Measurements from ENCODE around the gene CSRP3.

The CSRP3 gene

DNA sequence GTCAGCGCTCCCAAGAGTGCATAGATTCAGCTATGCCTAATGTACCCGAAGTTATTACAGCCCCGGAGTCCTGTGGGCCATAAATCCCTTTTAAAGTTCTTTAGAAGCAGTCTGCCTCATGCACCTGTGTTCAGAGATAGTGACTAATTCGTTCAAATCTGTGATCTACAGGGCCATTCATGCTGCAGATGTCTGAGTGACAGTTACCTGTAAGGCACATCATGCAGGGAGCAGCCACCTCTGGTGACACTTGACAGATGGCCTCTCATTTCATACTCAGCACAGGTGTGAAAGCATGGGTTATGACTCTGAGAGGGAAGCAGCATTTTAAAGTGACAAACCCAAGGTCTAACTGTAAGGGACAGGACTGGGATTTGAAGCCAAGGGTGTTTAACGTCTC lies 41.4 kb upstream of the CSRP3 start:
- Histone ChIP-seq H3K36me3 (ENCODE audit: control insufficient read depth in 4 of 4, insufficient read depth in 4 of 4, low read length in 3 of 4) (peaks cover 0 to 3% (median 0%) of the 10 kb centered on the region in 4 experiments), H3K27me3 (replicated peaks in 2 of 5; ENCODE audit: control insufficient read depth in 4 of 5, insufficient read depth in 5 of 5, low read length in 4 of 5) (peaks cover 0 to 15% (median 9%) of the 10 kb centered on the region in 5 experiments), H3K27ac (ENCODE audit: insufficient read depth in 1 of 2, low read depth in 1 of 2, low read length in 2 of 2, poor library complexity in 1 of 2, severe bottlenecking in 2 of 2) (no peak overlapping the region), H3K4me3 (ENCODE audit: control insufficient read depth in 1 of 7, extremely low read depth in 1 of 7, insufficient read depth in 4 of 7, low read depth in 2 of 7, low read length in 6 of 7) (no peak overlapping the region), H3K9me3 (ENCODE audit: control extremely low read depth in 1 of 5, control insufficient read depth in 4 of 5, insufficient read depth in 2 of 5, low read depth in 1 of 5, low read length in 4 of 5) (no peaks in the 10 kb centered on the region), H3K4me1 (ENCODE audit: control extremely low read depth in 1 of 4, control insufficient read depth in 4 of 4, insufficient read depth in 4 of 4, low read length in 3 of 4) (peaks cover 2 to 42% (median 24%) of the 10 kb centered on the region in 4 experiments)
- WGBS (ENCODE audit: insufficient coverage), result 87% methylated on average over 5 of the region's 5 CpGs
- DNase-seq, result no peak
- POLR2A ChIA-PET, result no interaction called here
- CTCF ChIA-PET, result interaction anchor here (1.0 to 1.2 kb wide), 2 partner anchors 13 to 45 kb away, joined by 3 read pairs; no protein-coding TSS in a partner anchor

DNA sequence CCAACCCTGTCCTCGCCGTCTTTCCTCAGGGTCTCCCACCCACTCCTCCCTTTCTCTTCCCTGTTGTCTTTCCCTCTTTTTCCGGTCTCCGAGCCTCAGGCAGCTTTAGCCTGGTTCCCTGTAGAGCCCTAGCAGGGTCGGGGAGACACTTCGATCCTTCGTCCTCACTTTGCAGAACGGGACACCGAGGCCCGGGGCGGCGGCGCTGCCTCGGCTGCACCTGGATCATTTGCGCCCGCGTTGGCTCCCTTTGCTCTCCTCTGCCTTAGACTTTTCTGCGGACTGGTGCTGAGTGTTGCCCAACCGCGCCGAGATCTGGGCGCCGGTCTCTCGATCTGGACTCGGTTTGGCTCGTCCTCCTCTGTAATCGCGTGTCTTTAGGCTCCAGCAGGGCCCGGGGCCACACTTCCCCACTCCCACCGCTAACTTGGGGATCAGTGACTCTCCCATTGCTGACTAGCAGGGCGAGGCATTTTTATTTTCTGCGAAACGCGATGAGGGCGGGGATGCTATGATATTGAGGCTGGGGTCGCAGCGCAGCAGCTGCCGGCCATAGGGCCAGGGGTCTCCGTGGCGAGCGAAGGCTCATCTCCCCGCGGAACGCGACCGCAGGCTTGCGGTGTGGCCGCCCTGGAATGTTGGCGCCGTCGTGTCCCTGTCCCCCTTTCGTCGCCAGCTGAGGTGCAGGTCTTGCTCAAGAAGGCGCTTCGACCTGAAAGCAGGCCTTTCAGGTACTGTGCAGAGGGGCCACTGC lies 40.6 kb upstream of the CSRP3 start:
- H3K4me1 ChIP-seq (ENCODE audit: control extremely low read depth in 1 of 4, control insufficient read depth in 4 of 4, insufficient read depth in 4 of 4, low read length in 3 of 4), result peaks cover 2 to 42% (median 24%) of the 10 kb centered on the region in 4 experiments
- no peaks in the 10 kb centered on the region for H3K9me3 ChIP-seq (ENCODE audit: control extremely low read depth in 1 of 5, control insufficient read depth in 4 of 5, insufficient read depth in 2 of 5, low read depth in 1 of 5, low read length in 4 of 5)
- WGBS (ENCODE audit: insufficient coverage), result 17% methylated on average over 55 of the region's 55 CpGs
- DNase-seq, result no peak
- no peak overlapping the region for H3K27ac ChIP-seq (ENCODE audit: insufficient read depth in 1 of 2, low read depth in 1 of 2, low read length in 2 of 2, poor library complexity in 1 of 2, severe bottlenecking in 2 of 2)
- ChIA-PET POLR2A (no interaction called here), CTCF (interaction anchor here (0.8 to 1.0 kb wide), 2 partner anchors 14 to 17 kb away, joined by 3 to 5 read pairs; no protein-coding TSS in a partner anchor)
- peak overlapping the region; percentile 61 to 97 (median 87) for H3K4me3 ChIP-seq (ENCODE audit: control insufficient read depth in 1 of 7, extremely low read depth in 1 of 7, insufficient read depth in 4 of 7, low read depth in 2 of 7, low read length in 6 of 7)
- H3K36me3 ChIP-seq (ENCODE audit: control insufficient read depth in 4 of 4, insufficient read depth in 4 of 4, low read length in 3 of 4), result peaks cover 0 to 8% (median 1%) of the 10 kb centered on the region in 4 experiments
- H3K27me3 ChIP-seq (replicated peaks in 2 of 5; ENCODE audit: control insufficient read depth in 4 of 5, insufficient read depth in 5 of 5, low read length in 4 of 5), result peaks cover 0 to 15% (median 9%) of the 10 kb centered on the region in 5 experiments

DNA sequence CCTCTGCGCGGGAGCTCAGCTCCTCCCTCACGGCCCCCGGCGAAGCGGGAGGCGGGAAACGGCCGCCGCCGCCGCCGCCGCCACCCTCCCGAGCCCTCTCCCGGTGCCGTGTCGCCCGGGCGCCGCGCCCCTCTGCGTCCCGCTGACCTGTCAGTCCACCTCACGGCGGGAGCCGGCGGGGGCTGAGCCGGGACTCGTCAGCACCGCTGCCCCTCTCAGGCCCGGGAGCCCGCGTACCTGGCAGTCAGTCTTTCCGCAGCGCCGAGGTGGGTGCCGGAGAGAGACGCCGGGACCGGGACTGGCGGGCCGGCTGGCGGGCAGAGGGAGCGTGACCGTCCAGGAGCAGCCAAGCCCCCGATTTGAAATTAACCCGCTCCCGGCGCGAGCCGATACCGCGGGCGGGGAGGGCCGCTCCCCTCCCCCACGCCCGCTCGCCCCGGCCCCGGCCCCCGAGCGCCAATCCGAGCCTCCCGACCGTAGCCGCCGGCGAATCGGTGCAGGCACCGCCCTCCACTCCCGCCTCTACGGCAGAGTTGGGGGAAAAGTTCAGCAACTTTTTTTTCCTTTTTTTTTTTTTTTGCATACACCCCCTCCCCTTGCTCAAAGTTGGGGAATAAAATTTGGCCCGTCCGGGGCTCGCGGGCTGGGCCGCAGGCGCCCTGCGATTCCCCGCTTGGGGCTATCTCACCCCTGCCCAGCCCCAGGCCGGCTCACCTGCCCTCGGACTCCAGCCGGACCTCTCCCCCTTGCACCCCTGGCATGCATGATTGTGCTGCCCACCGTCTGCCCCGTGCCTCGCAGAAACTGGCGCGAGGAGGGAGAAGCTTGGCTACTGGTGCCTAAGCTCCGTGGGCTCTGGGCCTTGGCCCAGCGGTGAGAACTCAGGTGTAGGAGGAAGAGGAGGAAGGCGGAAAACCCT lies 39.7 kb upstream of the CSRP3 start:
- Histone ChIP-seq H3K27me3 (replicated peaks in 2 of 5; ENCODE audit: control insufficient read depth in 4 of 5, insufficient read depth in 5 of 5, low read length in 4 of 5) (peaks cover 0 to 15% (median 9%) of the 10 kb centered on the region in 5 experiments), H3K4me3 (ENCODE audit: control insufficient read depth in 1 of 7, extremely low read depth in 1 of 7, insufficient read depth in 4 of 7, low read depth in 2 of 7, low read length in 6 of 7) (peak overlapping the region; percentile 61 to 97 (median 87)), H3K9me3 (ENCODE audit: control extremely low read depth in 1 of 5, control insufficient read depth in 4 of 5, insufficient read depth in 2 of 5, low read depth in 1 of 5, low read length in 4 of 5) (no peaks in the 10 kb centered on the region), H3K27ac (ENCODE audit: insufficient read depth in 1 of 2, low read depth in 1 of 2, low read length in 2 of 2, poor library complexity in 1 of 2, severe bottlenecking in 2 of 2) (no peak overlapping the region), H3K36me3 (ENCODE audit: control insufficient read depth in 4 of 4, insufficient read depth in 4 of 4, low read length in 3 of 4) (peaks cover 2 to 16% (median 5%) of the 10 kb centered on the region in 4 experiments), H3K4me1 (ENCODE audit: control extremely low read depth in 1 of 4, control insufficient read depth in 4 of 4, insufficient read depth in 4 of 4, low read length in 3 of 4) (peaks cover 2 to 42% (median 24%) of the 10 kb centered on the region in 4 experiments)
- peak in 1 of 3 donors; percentile 24 for DNase-seq
- CTCF ChIA-PET, result interaction anchor here (0.8 kb wide), 1 partner anchor 18 kb away, joined by 5 read pairs; no protein-coding TSS in a partner anchor
- POLR2A ChIA-PET, result no interaction called here
- WGBS (ENCODE audit: insufficient coverage), result under 1% methylated on average over 44 of the region's 92 CpGs

DNA sequence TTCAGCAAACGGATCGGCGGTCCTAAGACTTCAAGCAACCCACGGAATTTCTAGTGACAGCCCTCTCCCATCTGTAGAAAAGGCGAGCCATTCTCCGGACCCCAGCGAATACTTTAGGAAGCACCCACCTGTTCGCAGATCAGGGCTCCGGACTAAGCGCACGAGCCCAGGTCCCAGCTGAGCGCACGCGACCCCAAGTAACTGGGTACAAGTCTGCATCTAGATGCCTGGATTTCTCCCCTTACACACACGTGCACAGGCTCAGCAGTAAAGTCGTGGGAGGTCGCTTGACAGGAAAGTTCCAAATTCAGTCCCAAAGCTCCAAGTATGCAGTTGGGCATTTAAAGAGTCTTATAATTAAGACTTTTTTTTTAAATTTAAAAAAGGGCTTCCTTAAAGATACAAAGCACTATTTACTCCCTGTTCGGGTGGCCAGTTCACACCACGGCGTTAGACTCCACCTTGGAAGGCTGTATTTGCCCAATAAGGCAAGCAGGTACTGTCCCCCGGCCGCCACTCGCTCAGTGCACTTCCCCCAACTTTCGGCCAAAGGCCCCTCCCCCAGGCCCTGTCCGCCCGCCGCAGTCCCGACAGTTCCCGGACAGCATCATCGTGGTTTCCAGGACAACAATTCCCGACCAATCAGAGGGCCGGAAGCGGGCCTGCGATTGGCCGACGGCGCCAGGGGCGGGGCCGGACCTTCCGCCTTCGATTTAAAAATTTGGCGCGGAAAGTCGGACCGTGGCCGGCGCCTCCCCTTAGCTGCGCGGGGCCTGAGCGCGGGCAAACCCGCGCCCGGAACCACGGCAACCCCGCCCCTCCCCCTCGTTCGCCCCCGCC lies 38.9 kb upstream of the CSRP3 start, which contains the start of gene E2F8:
E2F8 (minus strand) TSS at position 526 of the 840 bp plus-strand sequence. CDS start 824 bp downstream, outside the sequence.
- DNase-seq, result peak; percentile 89 to 92 (median 91)
- CTCF ChIA-PET, result no interaction called here
- Histone ChIP-seq H3K4me1 (ENCODE audit: control extremely low read depth in 1 of 4, control insufficient read depth in 4 of 4, insufficient read depth in 4 of 4, low read length in 3 of 4) (peaks cover 2 to 42% (median 24%) of the 10 kb centered on the region in 4 experiments), H3K4me3 (ENCODE audit: control insufficient read depth in 1 of 7, extremely low read depth in 1 of 7, insufficient read depth in 4 of 7, low read depth in 2 of 7, low read length in 6 of 7) (peak within 1 kb of the TSS; percentile 61 to 98 (median 87)), H3K27me3 (replicated peaks in 2 of 5; ENCODE audit: control insufficient read depth in 4 of 5, insufficient read depth in 5 of 5, low read length in 4 of 5) (peaks cover 0 to 15% (median 9%) of the 10 kb centered on the region in 5 experiments), H3K27ac (ENCODE audit: insufficient read depth in 1 of 2, low read depth in 1 of 2, low read length in 2 of 2, poor library complexity in 1 of 2, severe bottlenecking in 2 of 2) (peak within 1 kb of the TSS in 1 of 2 experiments; percentile 66), H3K9me3 (ENCODE audit: control extremely low read depth in 1 of 5, control insufficient read depth in 4 of 5, insufficient read depth in 2 of 5, low read depth in 1 of 5, low read length in 4 of 5) (no peaks in the 10 kb centered on the region), H3K36me3 (ENCODE audit: control insufficient read depth in 4 of 4, insufficient read depth in 4 of 4, low read length in 3 of 4) (peaks cover 2 to 25% (median 7%) of the 10 kb centered on the region in 4 experiments)
- 0% methylated on average over 44 of the region's 59 CpGs for WGBS (ENCODE audit: insufficient coverage)
- POLR2A ChIA-PET, result interaction anchor here (0.8 kb wide), 1 partner anchor 37 kb away, joined by 3 read pairs; no protein-coding TSS in a partner anchor

DNA sequence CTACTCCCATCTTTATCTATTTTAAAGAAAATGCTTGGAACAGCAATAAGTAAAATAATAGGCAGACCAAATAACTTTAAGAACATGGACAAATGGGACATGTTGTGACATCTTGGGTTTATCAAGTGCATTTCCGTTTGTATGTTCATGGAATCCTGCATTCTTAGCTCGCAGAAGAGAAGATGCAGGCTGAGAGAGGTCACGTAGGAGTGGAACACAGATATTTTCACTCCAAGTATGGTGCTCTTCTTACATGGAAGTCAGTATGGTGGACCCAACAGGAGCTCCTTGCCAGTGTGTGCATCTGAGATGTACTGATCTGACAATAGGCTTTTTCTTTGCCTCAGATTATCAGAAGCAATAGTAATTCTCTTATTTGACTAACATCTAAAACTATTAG lies 37.3 kb upstream of the CSRP3 start:
- POLR2A ChIA-PET, result no interaction called here
- H3K36me3 ChIP-seq (ENCODE audit: control insufficient read depth in 4 of 4, insufficient read depth in 4 of 4, low read length in 3 of 4), result peaks cover 5 to 38% (median 12%) of the 10 kb centered on the region in 4 experiments

DNA sequence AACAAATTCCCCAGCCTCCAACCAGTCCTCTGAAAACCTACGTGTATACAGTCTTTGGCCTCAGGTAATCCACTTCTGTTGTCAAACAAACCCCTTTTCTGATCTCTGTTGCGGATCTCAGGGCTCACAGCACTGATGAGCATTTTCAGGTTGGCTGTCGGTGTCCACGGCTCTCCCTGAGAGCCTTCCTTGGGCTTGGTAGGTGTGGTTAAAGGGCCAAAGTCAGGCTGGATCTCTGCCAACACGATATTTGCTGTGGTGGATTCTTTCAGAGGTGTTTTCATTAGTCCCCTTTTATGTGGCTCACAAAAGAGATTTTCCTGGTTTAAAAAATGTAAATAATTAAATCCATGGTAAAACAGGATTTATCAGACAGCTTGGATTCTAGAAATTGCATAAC lies 36.0 kb upstream of the CSRP3 start:
- no peak overlapping the region for H3K27ac ChIP-seq (ENCODE audit: insufficient read depth in 1 of 2, low read depth in 1 of 2, low read length in 2 of 2, poor library complexity in 1 of 2, severe bottlenecking in 2 of 2)
- DNase-seq, result no peak
- peaks cover 2 to 29% (median 21%) of the 10 kb centered on the region in 4 experiments for H3K4me1 ChIP-seq (ENCODE audit: control extremely low read depth in 1 of 4, control insufficient read depth in 4 of 4, insufficient read depth in 4 of 4, low read length in 3 of 4)
- ChIA-PET CTCF (no interaction called here), POLR2A (no interaction called here)
- H3K4me3 ChIP-seq (ENCODE audit: control insufficient read depth in 1 of 7, extremely low read depth in 1 of 7, insufficient read depth in 4 of 7, low read depth in 2 of 7, low read length in 6 of 7), result no peak overlapping the region
- H3K9me3 ChIP-seq (ENCODE audit: control extremely low read depth in 1 of 5, control insufficient read depth in 4 of 5, insufficient read depth in 2 of 5, low read depth in 1 of 5, low read length in 4 of 5), result no peaks in the 10 kb centered on the region
- 82% methylated on average over 3 of the region's 5 CpGs for WGBS (ENCODE audit: insufficient coverage)
- peaks cover 0 to 13% (median 7%) of the 10 kb centered on the region in 5 experiments for H3K27me3 ChIP-seq (replicated peaks in 2 of 5; ENCODE audit: control insufficient read depth in 4 of 5, insufficient read depth in 5 of 5, low read length in 4 of 5)
- H3K36me3 ChIP-seq (ENCODE audit: control insufficient read depth in 4 of 4, insufficient read depth in 4 of 4, low read length in 3 of 4), result peaks cover 5 to 46% (median 16%) of the 10 kb centered on the region in 4 experiments

More for the DNA sequence above, 37.3 kb upstream of the CSRP3 start:
- peaks cover 0 to 13% (median 9%) of the 10 kb centered on the region in 5 experiments for H3K27me3 ChIP-seq (replicated peaks in 2 of 5; ENCODE audit: control insufficient read depth in 4 of 5, insufficient read depth in 5 of 5, low read length in 4 of 5)
- CTCF ChIA-PET, result interaction anchor here (0.8 kb wide), 1 partner anchor 17 kb away, joined by 3 read pairs; no protein-coding TSS in a partner anchor
- H3K9me3 ChIP-seq (ENCODE audit: control extremely low read depth in 1 of 5, control insufficient read depth in 4 of 5, insufficient read depth in 2 of 5, low read depth in 1 of 5, low read length in 4 of 5), result no peaks in the 10 kb centered on the region
- DNase-seq, result no peak
- peak overlapping the region in 1 of 7 experiments; percentile 87 for H3K4me3 ChIP-seq (ENCODE audit: control insufficient read depth in 1 of 7, extremely low read depth in 1 of 7, insufficient read depth in 4 of 7, low read depth in 2 of 7, low read length in 6 of 7)
- WGBS (ENCODE audit: insufficient coverage), result 100% methylated on average over 2 of the region's 3 CpGs
- peaks cover 2 to 37% (median 24%) of the 10 kb centered on the region in 4 experiments for H3K4me1 ChIP-seq (ENCODE audit: control extremely low read depth in 1 of 4, control insufficient read depth in 4 of 4, insufficient read depth in 4 of 4, low read length in 3 of 4)
- peak overlapping the region in 1 of 2 experiments; percentile 66 for H3K27ac ChIP-seq (ENCODE audit: insufficient read depth in 1 of 2, low read depth in 1 of 2, low read length in 2 of 2, poor library complexity in 1 of 2, severe bottlenecking in 2 of 2)
